ACHN (cell line): Measurements from ENCODE around the gene DPH5.
"Not testable (repeated sequence)": the region's sequence is repeated elsewhere in the genome, so short reads cannot be mapped to it uniquely, and the experiment has no call there.

ENCODE experiments used
- DNase-seq: peaks from one replicate; pipeline ENCODE4 v3.0.0-alpha.2; 2015
- in situ Hi-C: cut with HindIII; loops from 2 replicates; pipeline ENCODE4 v1.10.0; 2017; ENCODE audit warnings: low sequenced_read_pairs, low pct_ligation_motif_present, low pct_unique_long_range_greater_than_20kb

DPH5 gene

DNA sequence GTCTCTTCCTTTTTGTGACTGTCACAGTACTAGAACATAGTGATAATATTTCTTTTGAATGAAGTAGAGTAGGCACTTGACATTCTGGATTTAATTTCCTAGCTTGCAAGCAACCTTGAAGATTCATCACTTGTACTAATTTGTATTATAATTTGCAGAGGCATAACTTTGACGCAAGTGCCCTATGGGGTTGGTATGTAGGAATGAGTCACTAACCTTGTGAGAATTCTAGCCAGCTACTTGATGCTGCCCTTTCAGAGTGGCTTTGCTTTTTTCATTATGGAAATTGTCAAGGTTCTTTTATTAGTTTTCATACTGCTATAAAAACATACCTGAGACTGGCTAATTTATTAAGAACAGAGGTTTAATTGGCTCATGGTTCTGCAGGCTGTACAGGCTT is 13.7 kb upstream of the DPH5 start:
- in situ Hi-C loops = no loop called here

DNA sequence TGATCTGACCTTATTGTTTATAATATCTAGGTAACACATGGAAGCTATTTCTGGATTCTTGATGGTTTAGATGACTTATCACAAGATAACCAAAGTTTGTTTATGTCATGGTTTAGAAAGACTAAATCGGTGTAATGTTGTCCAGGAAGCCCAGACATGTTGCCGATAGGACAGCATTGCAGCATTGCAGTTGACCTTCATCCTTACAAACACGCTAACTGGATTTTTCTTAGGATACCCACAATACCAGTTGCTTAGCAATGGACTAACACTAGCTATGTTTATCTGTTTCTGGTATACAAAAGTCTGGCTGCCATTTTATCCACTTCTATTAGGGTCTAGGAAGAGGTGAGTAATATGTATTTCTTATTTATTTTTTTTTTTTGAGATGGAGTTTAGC is 11.7 kb upstream of the DPH5 start:
- in situ Hi-C loops = no loop called here
- no peak for DNase-seq

More for the DNA sequence above, 13.7 kb upstream of the DPH5 start:
- DNase-seq = no peak

DNA sequence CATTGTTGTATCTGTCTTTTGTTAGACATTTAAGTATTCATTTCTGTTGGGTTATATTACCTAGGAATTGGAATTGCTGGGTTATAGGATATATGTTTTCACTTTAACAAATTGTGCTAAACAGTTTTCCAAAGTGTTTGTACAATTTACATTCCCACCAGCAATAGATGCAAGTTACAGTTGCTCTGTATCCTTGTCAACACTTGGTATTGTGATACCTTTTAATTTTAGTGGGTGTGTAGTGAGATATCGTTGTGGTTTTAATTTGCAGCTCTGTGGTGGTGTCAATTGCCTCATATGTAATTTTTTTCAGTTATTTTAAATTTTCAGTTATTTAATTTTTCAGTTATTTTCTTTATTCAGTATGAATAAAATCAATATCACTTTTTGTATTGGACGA is 7.4 kb upstream of the DPH5 start:
- in situ Hi-C loops = no loop called here

DNA sequence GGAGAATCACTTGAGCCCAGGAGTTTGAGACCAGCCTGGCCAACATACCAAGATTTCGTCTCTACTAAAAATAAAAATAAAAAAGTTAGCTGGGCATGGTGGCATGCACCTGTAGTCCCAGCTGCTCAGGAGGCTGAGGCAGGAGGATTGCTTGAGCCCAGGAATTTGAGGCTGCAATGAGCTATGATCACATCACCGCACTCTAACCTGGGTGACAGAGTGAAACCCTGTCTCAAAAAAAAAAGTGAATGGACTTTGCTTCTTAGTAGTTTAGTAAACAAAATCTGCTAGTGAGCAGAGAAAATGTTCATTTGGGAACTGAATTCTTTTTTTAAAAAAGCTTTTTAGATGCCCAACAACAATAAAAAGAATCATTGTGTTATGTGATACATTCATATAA is 6.5 kb upstream of the DPH5 start:
- in situ Hi-C loops, DNase-seq: not testable (repeated sequence)

More for the DNA sequence above, 7.4 kb upstream of the DPH5 start:
- DNase-seq = no peak

DNA sequence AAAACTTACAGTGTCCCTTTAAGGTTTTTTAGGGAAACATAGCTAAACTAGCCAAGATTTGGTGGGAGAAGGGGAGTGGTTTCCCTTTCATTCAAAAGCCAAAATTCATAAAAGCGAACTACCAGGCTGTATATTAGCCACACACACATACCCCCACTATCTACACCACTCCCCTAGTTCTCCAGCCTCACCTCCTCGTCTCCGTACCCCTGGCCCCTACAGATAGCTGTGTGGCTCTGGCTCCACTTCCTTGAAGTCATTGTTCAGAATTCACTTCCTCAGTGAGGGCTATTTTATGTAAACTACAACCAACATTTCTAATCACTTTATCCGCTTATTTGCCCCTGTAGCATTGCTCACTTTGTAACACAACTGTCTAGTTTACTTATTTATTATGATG is 5.3 kb upstream of the DPH5 start:
- no peak for DNase-seq
- in situ Hi-C loops = no loop called here

DNA sequence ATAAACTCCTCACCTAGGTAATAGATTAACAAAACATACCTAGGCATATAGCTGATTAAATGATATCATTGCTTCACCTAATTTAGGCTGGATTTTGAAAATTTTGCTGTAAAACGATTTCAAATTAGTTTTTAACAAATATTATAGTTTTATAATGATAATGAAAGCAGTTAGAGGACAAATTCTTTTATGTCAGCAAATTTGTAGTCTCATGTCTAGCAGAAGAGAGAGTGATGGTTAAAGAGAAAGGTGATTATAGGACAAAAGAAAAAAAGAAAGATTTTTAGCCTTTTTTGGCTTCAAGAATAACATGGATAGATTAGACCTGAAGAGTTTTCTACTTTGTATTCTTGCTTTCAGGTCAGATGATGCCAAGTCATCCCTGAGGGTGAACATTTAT is 3.6 kb upstream of the DPH5 start:
- no peak for DNase-seq
- in situ Hi-C loops = no loop called here

DNA sequence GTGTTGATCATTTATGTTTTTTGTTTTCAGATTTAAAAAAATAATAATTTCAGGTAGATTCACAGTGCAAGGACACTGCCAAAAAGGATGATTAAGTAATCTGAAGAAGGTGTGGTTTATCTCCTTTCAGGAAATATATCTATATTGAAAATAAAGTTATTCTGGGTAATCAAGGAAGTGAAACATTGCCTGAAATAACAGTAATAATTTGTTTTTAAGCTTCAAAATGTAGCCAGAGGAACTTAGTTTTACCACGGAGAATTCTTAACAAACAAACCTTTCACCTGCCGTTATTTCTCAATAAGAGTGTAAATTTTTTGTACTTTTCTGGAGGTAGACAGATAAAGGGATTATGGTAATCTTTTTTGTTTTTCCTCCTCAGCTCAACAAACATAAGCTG is 2.9 kb upstream of the DPH5 start:
- in situ Hi-C loops = no loop called here
- DNase-seq = no peak

DNA sequence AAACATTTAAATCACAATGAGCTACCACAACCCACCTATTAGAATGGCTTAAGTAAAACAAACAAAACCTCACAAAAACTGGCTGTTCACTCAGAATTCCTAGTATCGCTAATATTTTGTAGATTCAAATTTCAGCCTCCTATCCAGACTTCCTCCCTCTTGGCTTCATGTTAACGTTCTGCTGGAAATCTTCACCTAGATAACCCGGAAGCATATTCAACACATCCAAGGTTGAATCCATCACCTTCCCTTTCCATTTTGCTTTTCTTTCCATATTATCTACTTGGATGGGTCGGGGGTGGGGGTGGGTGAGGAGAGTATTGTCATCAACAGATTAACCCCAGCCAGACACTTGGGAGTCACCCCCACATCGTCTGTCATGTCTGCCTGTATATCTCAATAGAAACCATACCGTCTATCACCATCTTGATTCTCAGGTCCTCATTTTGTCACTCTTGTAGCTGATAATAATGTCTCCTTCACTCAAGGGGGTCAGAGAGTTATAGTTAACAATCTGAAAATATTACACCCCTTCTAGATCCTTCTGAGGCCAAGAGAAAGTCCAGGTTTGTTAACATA is 1.7 kb upstream of the DPH5 start:
- DNase-seq = no peak
- in situ Hi-C loops = no loop called here

DNA sequence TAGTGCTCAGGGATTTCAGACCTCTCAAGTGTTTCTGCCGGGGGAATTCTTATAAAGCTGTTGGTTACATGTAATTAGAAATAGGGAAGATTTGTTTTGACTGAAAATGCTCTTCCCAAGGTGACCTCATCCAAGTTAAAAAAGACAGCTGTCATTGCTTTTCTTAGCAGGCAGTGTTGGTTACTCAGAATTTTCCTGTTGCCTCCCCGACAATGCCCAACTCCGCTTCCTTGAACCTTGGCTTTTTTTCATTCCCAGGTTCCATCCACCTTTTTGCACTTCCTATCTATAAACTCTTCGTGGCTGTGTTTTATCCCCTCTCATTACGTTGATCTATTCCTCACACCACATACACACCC is 825 bp upstream of the DPH5 start:
- in situ Hi-C loops = no loop called here
- no peak for DNase-seq

DNA sequence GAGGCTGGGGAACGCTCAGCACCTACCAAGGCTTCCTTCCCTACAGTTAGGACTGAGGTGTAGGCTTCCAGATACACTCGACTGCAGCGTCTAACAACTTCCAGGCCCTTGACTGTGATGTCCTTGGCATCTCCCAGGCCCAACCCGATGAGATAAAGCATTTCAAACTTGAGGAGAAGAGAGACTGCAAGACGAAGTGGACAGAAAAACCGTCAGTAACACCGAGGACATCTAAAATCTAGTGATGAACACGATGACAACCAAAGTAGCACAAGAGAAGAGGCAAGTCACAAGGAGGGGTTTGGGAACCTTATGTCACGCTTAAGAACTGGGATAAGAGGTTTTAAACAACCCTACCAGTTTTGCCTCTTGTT is 314 bp downstream of the DPH5 start:
- in situ Hi-C loops = no loop called here
- DNase-seq = peak; percentile 6

DNA sequence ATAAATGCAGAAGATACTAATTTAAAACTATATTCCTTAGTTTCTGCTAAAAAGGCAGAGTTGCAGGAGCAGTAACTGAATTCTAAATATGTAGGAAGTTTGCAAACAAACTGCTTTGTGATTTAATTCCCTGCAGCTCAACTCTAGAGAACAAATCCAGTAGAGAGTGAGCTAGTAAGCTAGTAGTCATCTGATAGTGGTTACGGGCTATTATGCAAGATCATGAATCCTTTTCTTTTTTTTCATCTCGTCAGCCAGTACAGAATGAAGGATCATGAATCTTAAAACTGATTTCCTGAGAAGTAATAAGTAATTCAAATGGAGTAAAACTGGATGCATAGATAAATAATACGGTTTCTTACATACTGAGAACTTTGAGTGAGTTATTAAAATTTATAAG is 3.3 kb downstream of the DPH5 start:
- DNase-seq = no peak
- in situ Hi-C loops = no loop called here

DNA sequence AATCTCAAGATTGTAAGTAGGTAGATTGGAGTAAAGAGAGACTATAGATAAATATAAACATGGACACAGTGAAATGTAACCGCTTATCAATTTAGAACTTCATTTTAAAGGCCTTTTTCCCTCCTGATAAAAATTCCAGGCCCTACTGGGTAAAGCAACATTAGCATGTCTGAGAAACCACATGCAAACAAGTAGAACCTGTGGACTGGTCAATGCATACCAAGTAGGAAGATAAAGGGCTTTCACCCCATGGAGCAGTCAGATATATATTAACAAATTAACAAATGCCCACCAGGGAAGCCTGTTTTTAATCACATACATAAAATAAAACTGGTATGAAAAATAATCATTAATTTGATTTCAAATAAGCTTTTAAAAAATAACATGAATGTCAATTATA is 8.1 kb downstream of the DPH5 start:
- in situ Hi-C loops = no loop called here
- DNase-seq = no peak

DNA sequence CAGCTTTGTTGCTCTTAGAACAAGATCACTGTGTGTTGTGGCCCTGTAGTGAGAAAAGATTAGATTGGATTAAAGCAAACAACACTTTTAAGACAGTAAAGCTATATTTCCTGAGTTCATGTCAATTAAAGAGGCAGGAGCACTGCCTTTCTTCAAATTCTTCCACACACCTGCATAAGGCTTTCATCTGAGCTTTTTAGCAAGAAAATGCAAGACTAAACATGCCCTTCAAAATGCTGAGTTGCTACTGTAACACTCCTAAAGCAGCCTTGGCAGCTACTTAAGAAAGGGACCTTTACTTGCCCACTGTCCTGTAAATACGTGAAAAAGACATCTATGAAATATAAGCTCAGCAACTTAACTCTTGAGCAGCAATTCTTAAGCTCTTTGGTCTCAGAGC is 11.8 kb downstream of the DPH5 start:
- in situ Hi-C loops = no loop called here
- DNase-seq = no peak

DNA sequence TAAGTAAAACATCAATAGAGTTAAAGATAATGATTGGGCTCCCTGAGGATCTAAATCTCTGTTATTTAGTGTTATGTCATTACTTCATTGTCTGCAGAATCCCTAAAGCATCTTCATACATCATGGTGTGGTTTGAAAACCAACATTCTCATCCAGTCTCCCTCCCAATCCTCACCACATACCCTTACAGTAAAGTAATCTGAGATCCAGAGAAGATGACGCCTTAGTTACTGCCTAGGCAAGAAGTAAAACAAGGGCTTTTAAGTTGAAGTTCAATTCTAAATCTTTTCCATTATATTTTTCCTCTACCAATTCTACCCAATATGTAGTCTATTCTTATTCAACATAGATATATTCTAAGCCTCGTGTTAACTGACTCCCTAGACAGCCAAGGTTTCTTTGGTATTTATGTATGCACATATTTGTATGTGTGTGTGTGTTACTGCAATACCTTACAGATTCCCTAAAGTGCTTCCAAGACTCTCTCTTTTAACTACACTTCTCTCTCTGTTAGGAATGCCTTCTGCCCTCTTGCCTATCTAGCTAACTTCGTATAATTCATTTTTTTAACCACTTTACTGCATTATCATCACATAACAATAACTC is 17.3 kb downstream of the DPH5 start:
- in situ Hi-C loops = no loop called here
- DNase-seq = no peak

DNA sequence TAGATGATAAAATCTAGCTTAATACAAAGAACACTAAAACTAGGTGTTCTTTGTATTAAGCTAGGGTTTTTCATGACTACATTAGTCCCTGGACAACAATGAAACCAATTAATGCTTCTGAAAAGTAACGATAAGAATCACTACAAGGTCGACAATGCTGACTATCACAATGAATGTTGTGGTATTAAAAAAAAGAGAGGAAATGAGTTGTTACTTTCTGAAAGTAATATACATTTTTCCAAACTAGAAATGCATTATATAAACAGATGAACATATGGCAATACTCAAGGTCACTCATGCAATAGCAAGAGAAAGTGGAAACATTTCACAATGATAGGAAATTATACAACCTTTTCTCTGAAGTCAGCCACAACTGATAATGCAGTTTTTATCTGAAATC is 19.0 kb downstream of the DPH5 start:
- in situ Hi-C loops = no loop called here

DNA sequence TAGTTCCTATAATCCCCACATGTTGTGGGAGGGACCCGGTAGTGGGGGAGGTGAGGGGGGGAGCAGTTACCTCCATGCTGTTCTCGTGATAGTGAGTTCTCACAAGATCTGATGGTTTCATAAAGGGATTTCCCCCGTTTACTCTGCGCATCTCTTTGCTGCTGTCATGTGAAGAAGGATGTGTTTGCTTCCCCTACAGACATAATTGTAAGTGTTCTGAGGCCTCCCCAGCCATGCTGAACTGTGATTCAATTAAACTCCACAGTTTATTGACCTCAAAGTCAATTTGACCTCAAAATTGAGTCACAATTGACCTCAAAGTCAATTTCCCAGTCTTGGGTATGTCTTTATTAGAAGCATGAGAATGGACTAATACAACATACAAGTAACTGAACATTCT is 19.7 kb downstream of the DPH5 start:
- in situ Hi-C loops = no loop called here
- no peak for DNase-seq

More for the DNA sequence above, 19.0 kb downstream of the DPH5 start:
- DNase-seq = no peak

DNA sequence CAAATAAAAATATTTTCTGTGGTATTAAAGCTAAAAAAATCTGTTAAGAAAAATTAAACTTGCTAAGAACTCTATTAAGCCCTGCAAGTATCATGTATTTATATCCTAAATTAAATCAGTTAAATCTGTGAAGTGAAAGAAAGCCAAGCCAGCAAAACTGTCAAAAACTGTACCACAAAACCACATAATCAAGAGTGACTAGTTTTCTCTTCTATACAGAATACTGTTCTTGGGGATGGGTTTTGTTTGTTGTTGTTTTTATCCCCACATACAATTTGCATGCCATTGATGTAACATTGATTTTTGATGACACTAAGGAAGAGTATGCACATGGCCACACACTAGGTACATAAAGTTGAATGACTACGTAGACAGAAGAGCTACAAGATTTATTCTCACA is 20.4 kb downstream of the DPH5 start:
- in situ Hi-C loops = no loop called here
- DNase-seq = no peak

DNA sequence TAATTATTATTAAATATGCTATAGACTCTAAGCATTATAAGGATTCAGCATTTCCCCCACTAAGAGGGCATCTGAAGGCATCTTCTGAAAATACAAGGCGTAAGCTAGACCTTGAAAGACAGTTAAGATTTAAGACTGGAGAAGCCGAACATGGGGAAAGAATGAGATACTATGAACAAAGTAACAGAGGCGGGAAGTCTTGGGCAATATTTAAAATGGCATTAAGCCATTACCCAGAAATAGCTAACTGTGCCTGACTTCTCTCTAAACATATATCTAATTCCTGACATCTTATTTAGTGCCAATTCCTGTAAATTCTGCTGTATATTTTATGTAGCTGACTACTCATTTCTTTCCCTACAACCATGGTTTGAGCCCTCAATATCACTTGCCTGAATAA is 20.9 kb downstream of the DPH5 start:
- no peak for DNase-seq
- in situ Hi-C loops = no loop called here

DNA sequence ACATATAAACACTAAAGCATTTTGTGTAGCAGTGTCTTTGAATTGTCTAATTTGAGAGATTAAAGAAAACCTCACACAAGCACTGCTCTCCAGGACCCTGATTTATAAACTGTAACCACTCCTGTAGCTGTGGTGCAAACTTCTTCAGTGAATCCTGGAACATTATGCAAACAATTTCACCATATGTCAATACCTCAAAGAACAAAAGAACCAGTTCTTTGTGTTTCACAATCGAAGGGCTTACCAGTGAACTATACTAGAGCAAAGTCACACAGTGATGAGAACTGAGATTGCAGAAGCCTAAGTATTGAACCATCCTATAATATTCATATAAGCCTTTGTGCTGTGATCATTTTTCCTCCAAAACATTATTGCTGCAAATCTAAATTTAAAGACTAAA is 21.5 kb downstream of the DPH5 start:
- in situ Hi-C loops = no loop called here
- DNase-seq = no peak

DNA sequence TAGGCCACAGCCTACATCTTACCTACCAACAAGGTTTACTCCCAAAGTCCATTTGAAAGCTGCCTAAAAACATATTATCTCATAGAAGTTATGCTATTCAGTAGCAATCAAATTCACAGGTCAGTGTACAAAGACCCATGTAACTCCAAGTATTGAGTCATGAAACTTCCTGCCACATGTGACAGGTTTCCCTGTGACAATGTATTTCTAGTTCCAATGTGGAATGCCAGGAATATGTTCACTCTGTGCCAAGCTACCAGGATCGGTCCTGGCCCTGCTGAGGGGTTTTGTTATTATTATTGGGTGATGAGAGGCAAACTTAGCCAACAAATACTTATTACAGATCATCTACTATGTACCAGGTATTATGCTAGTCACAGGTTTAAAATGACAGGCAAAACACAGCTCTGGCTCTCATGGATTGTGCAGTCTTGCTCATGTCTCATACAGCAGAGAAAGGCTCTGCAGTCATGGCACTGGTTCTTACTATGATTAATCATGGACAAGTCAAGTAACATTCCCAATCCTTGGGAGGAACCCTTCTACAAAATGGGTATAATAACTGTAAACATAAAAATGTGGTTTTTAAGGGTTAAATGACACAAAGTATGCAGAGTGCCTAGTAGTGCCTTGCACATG is 22.5 kb downstream of the DPH5 start:
- DNase-seq = no peak
- in situ Hi-C loops = no loop called here
